HG03060 (cell line): ENCODE measurements around the gene B3GNT3.
A peak's percentile ranks its signal among the peaks of the same experiment; 100 is the strongest.

Experiments
- ATAC-seq: cut with Tn5 transposase; IDR thresholded peaks from one replicate; pipeline ENCODE4 v1.9.1; 2021; ENCODE audit warnings: low read depth, moderate number of reproducible peaks; ENCODE audit not compliant: unreplicated experiment

Gene B3GNT3

GRCh38 chr19:17855280-17856152 is 60.6 kb downstream of the B3GNT3 start:
- no peak for ATAC-seq

- peak; percentile 93 for ATAC-seq
Observed at GRCh38 chr19:17859533-17860330, 64.8 kb downstream of the B3GNT3 start, which contains the start of gene RPL18A. Gene RPL18A (plus strand): TSS chr19:17859910. CDS start chr19:17859957, 47 bp downstream.

DNA sequence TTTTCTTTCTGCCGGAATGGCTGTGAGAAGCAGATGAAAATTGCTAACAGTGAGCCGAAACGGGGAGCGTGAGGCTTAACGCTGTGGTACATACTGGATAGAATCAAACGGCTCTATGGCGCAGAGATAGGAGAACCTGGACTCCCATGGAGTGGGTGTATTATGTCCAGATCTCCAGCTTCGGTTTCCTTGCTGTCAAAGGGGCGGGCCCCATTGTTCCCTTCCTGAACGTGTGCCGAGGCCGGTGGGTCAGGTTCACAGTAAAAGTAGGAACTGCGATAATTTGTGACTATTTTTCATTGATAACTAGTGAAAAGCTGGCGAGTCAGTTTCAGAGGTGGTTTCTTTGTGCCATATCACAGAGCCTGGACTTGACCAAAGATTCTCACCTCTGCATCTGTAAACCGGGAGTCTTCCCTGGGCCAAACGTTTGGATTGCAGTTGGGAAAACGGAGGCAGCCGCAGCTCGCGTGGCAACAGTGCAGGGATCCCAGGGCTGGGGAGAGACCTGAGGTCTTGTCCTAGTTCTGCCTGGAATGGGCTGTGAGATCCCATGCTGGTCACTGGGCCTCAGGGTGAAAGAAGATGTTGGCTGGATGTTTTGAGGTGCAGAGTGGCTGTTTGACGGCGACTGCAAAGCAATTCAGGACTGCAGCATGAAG is 65.5 kb downstream of the B3GNT3 start:
- ATAC-seq = no peak

GRCh38 chr19:17860993-17861360 is 66.0 kb downstream of the B3GNT3 start:
- ATAC-seq = no peak

- no peak for ATAC-seq
Observed at GRCh38 chr19:17861542-17862402, 66.8 kb downstream of the B3GNT3 start.

- ATAC-seq = no peak
Observed at GRCh38 chr19:17862711-17863519, 68.0 kb downstream of the B3GNT3 start.
